Measurements from ENCODE around the gene CAMKMT. TPM values are rescaled to one million over a fixed set of nuclear protein-coding genes. Genes with fewer than 3 reads are reported as not detected.

CAMKMT gene
- total RNA-seq, 1 experiment from 2014 or later: 12.5 TPM

GRCh38 chr2:44817673-44818335, 456.1 kb downstream of the CAMKMT start:
- intact Hi-C loops (cut with micrococcal nuclease; ENCODE audit: unreplicated experiment): no loop called here
- Histone ChIP-seq H3K4me1 (ENCODE audit: insufficient read depth, low read length, poor library complexity, severe bottlenecking) (no peaks in the 10 kb centered on the region), H3K27me3 (replicated peaks; ENCODE audit: insufficient read depth, low read depth, low read length, poor library complexity) (peaks cover 22% of the 10 kb centered on the region), H3K27ac (ENCODE audit: low read depth, low read length, poor library complexity, severe bottlenecking) (no peak overlapping the region), H3K36me3 (ENCODE audit: insufficient read depth, low read length, poor library complexity, severe bottlenecking) (no peaks in the 10 kb centered on the region), H3K4me3 (ENCODE audit: low read depth, low read length, poor library complexity, severe bottlenecking) (no peak overlapping the region), H3K9me3 (ENCODE audit: low read depth, low read length, poor library complexity, severe bottlenecking) (no peaks in the 10 kb centered on the region)
- CTCF ChIA-PET: no interaction called here
- POLR2A ChIA-PET (ENCODE audit: low non-redundant PET): no interaction called here
- no TSS peak for BruUV-seq (replicated peaks)
- TF ChIP-seq CTCF (conservative IDR thresholded peaks at IDR 0.05; ENCODE audit: low read depth, low read length) (no peak), EZH2 (IDR thresholded peaks at IDR 0.05; ENCODE audit: borderline replicate concordance, low read depth, low read length, poor library complexity, severe bottlenecking) (no peak)
- DNase-seq (ENCODE audit: low spot score): no peak

GRCh38 chr2:44819061-44819460, 457.3 kb downstream of the CAMKMT start:
- intact Hi-C loops (cut with micrococcal nuclease; ENCODE audit: unreplicated experiment): no loop called here
- DNase-seq (ENCODE audit: low spot score): no peak
- no peaks in the 10 kb centered on the region for H3K36me3 ChIP-seq (ENCODE audit: insufficient read depth, low read length, poor library complexity, severe bottlenecking)
- ChIA-PET POLR2A (ENCODE audit: low non-redundant PET) (no interaction called here), CTCF (no interaction called here)
- no peak overlapping the region for H3K27ac ChIP-seq (ENCODE audit: low read depth, low read length, poor library complexity, severe bottlenecking)
- no TSS peak for BruUV-seq (replicated peaks)
- no peaks in the 10 kb centered on the region for H3K9me3 ChIP-seq (ENCODE audit: low read depth, low read length, poor library complexity, severe bottlenecking)
- H3K4me1 ChIP-seq (ENCODE audit: insufficient read depth, low read length, poor library complexity, severe bottlenecking): no peaks in the 10 kb centered on the region
- no peak for TF ChIP-seq CTCF (conservative IDR thresholded peaks at IDR 0.05; ENCODE audit: low read depth, low read length)
- no peak for TF ChIP-seq EZH2 (IDR thresholded peaks at IDR 0.05; ENCODE audit: borderline replicate concordance, low read depth, low read length, poor library complexity, severe bottlenecking)
- H3K4me3 ChIP-seq (ENCODE audit: low read depth, low read length, poor library complexity, severe bottlenecking): no peak overlapping the region
- peaks cover 11% of the 10 kb centered on the region for H3K27me3 ChIP-seq (replicated peaks; ENCODE audit: insufficient read depth, low read depth, low read length, poor library complexity)

GRCh38 chr2:44821500-44821899, 459.8 kb downstream of the CAMKMT start:
- ChIA-PET CTCF (no interaction called here), POLR2A (ENCODE audit: low non-redundant PET) (no interaction called here)

More at GRCh38 chr2:44821500-44821899, 459.8 kb downstream of the CAMKMT start:
- no peak for TF ChIP-seq EZH2 (IDR thresholded peaks at IDR 0.05; ENCODE audit: borderline replicate concordance, low read depth, low read length, poor library complexity, severe bottlenecking)
- TF ChIP-seq CTCF (conservative IDR thresholded peaks at IDR 0.05; ENCODE audit: low read depth, low read length): no peak
- no peaks in the 10 kb centered on the region for H3K36me3 ChIP-seq (ENCODE audit: insufficient read depth, low read length, poor library complexity, severe bottlenecking)
- DNase-seq (ENCODE audit: low spot score): no peak
- BruUV-seq (replicated peaks): no TSS peak
- H3K4me1 ChIP-seq (ENCODE audit: insufficient read depth, low read length, poor library complexity, severe bottlenecking): no peaks in the 10 kb centered on the region
- H3K27ac ChIP-seq (ENCODE audit: low read depth, low read length, poor library complexity, severe bottlenecking): no peak overlapping the region
- no peaks in the 10 kb centered on the region for H3K27me3 ChIP-seq (replicated peaks; ENCODE audit: insufficient read depth, low read depth, low read length, poor library complexity)
- H3K4me3 ChIP-seq (ENCODE audit: low read depth, low read length, poor library complexity, severe bottlenecking): no peak overlapping the region
- intact Hi-C loops (cut with micrococcal nuclease; ENCODE audit: unreplicated experiment): no loop called here
- H3K9me3 ChIP-seq (ENCODE audit: low read depth, low read length, poor library complexity, severe bottlenecking): no peaks in the 10 kb centered on the region
